Measurements from ENCODE around the gene BRINP1.

- TF ChIP-seq CTCF (conservative IDR thresholded peaks at IDR 0.05; ENCODE audit: low read length) (no peak), EZH2phosphoT487 (IDR thresholded peaks at IDR 0.05; ENCODE audit: borderline replicate concordance, low read depth, low read length) (no peak)
These were observed at the start of gene BRINP1 for GRCh38 chr9:119368681-119369581.

Data from OCI-LY7 (cell line).